Erythroblast (primary cell): ENCODE data around the gene SLC9A1.

Experiments used
- GATA1 ChIP-seq: IDR thresholded peaks from 2 replicates; pipeline ENCODE4 v1.6.1; 2011; ENCODE audit warnings: low read depth, mild to moderate bottlenecking, control low read depth, low read length, moderate library complexity
- POLR2A ChIP-seq: IDR thresholded peaks from 2 replicates; pipeline ENCODE4 v1.6.1; 2011; ENCODE audit warnings: mild to moderate bottlenecking, low read length

GRCh38 chr1:27053977-27054753 is 100.8 kb downstream of the SLC9A1 start:
- TF ChIP-seq POLR2A (no peak), GATA1 (no peak)
